ENCODE results near the gene TXNL4A.

The TXNL4A gene

DNA sequence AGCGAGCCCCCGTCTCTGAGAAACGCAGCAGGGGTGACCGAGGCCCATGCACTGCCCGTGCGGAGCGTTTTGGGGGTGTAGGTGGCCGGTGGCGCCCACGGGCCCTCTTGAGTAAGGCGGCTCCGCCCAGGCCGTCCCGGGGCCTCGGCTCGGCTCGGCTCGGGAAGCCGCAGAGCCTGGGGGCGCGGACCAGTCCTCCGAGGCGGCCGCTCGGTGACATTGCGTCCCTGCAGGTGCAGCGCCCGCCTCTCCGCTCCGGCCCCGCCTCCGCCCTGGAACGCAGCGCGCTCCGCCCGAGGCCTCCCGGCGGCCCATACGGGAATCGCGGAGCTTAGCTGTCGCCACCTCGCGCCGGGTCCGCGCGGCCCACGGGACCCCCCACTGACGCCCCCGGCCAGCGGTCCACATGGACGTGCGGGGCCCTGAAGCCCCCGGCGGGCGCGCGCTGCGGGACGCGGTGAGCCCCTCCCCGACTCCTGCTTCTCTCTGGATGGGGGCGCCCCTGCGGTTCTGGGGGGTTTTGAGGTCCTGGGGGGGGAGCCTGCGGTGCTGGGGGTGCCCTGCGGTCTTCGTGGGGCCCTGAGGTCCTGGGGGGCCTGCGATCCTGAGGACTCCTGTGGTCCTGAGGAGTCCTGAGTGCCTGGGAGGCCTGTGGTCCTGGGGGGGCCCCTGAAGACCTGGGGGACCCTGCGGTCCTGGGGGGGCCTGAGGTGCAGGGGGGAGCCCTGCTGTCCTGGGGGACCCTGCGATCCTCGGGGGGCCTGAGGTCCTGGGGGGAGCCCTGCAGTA lies 23.8 kb downstream of the TXNL4A start, which contains the start of gene HSBP1L1 (continued):
- TF ChIP-seq KLF9 (tag by site-specific recombination; IDR thresholded peaks at IDR 0.05; ENCODE audit: low read depth) (peak; percentile 35; the same call in 1 of the 2 replicates), OVOL3 (tag by site-specific recombination; IDR thresholded peaks at IDR 0.05) (no peak), ZNF140 (tag by site-specific recombination; IDR thresholded peaks at IDR 0.05) (no peak), ZNF423 (tag by site-specific recombination; IDR thresholded peaks at IDR 0.05) (no peak), ZNF239 (tag by site-specific recombination; IDR thresholded peaks at IDR 0.05) (no peak), ZNF747 (tag by site-specific recombination; IDR thresholded peaks at IDR 0.05) (no peak), ZIC2 (tag by site-specific recombination; IDR thresholded peaks at IDR 0.05) (peak; percentile 81), ZNF302 (tag by site-specific recombination; IDR thresholded peaks at IDR 0.05; ENCODE audit: low read depth) (no peak), ZNF626 (tag by site-specific recombination; IDR thresholded peaks at IDR 0.05) (0 out of 2 replicates have a peak, but pooled peaks have one; percentile 12), ZNF776 (tag by site-specific recombination; IDR thresholded peaks at IDR 0.05; ENCODE audit: borderline replicate concordance) (no peak), BCL11A (tag by site-specific recombination; IDR thresholded peaks at IDR 0.05; ENCODE audit: low read depth) (no peak), YY1 (tag by site-specific recombination; IDR thresholded peaks at IDR 0.05) (no peak), GLI4 (tag by site-specific recombination; IDR thresholded peaks at IDR 0.05) (no peak), ZSCAN16 (tag by site-specific recombination; IDR thresholded peaks at IDR 0.05) (no peak)
- TF ChIP-seq, protein P1, sequence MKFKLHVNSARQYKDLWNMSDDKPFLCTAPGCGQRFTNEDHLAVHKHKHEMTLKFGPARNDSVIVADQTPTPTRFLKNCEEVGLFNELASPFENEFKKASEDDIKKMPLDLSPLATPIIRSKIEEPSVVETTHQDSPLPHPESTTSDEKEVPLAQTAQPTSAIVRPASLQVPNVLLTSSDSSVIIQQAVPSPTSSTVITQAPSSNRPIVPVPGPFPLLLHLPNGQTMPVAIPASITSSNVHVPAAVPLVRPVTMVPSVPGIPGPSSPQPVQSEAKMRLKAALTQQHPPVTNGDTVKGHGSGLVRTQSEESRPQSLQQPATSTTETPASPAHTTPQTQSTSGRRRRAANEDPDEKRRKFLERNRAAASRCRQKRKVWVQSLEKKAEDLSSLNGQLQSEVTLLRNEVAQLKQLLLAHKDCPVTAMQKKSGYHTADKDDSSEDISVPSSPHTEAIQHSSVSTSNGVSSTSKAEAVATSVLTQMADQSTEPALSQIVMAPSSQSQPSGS (tag by site-specific recombination; IDR thresholded peaks at IDR 0.05; ENCODE audit: low read depth), result no peak
- TF ChIP-seq, protein P2, sequence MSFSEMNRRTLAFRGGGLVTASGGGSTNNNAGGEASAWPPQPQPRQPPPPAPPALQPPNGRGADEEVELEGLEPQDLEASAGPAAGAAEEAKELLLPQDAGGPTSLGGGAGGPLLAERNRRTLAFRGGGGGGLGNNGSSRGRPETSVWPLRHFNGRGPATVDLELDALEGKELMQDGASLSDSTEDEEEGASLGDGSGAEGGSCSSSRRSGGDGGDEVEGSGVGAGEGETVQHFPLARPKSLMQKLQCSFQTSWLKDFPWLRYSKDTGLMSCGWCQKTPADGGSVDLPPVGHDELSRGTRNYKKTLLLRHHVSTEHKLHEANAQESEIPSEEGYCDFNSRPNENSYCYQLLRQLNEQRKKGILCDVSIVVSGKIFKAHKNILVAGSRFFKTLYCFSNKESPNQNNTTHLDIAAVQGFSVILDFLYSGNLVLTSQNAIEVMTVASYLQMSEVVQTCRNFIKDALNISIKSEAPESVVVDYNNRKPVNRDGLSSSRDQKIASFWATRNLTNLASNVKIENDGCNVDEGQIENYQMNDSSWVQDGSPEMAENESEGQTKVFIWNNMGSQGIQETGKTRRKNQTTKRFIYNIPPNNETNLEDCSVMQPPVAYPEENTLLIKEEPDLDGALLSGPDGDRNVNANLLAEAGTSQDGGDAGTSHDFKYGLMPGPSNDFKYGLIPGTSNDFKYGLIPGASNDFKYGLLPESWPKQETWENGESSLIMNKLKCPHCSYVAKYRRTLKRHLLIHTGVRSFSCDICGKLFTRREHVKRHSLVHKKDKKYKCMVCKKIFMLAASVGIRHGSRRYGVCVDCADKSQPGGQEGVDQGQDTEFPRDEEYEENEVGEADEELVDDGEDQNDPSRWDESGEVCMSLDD (tag by site-specific recombination; IDR thresholded peaks at IDR 0.05), result peak; percentile 96
- TF ChIP-seq, protein P3, sequence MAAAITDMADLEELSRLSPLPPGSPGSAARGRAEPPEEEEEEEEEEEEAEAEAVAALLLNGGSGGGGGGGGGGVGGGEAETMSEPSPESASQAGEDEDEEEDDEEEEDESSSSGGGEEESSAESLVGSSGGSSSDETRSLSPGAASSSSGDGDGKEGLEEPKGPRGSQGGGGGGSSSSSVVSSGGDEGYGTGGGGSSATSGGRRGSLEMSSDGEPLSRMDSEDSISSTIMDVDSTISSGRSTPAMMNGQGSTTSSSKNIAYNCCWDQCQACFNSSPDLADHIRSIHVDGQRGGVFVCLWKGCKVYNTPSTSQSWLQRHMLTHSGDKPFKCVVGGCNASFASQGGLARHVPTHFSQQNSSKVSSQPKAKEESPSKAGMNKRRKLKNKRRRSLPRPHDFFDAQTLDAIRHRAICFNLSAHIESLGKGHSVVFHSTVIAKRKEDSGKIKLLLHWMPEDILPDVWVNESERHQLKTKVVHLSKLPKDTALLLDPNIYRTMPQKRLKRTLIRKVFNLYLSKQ (tag by site-specific recombination; IDR thresholded peaks at IDR 0.05; ENCODE audit: borderline replicate concordance), result no peak
- TF ChIP-seq, protein P4, sequence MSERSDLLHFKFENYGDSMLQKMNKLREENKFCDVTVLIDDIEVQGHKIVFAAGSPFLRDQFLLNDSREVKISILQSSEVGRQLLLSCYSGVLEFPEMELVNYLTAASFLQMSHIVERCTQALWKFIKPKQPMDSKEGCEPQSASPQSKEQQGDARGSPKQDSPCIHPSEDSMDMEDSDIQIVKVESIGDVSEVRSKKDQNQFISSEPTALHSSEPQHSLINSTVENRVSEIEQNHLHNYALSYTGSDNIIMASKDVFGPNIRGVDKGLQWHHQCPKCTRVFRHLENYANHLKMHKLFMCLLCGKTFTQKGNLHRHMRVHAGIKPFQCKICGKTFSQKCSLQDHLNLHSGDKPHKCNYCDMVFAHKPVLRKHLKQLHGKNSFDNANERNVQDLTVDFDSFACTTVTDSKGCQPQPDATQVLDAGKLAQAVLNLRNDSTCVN (tag by site-specific recombination; optimal IDR thresholded peaks at IDR 0.05), result peak; percentile 73
- TF ChIP-seq, protein P5, sequence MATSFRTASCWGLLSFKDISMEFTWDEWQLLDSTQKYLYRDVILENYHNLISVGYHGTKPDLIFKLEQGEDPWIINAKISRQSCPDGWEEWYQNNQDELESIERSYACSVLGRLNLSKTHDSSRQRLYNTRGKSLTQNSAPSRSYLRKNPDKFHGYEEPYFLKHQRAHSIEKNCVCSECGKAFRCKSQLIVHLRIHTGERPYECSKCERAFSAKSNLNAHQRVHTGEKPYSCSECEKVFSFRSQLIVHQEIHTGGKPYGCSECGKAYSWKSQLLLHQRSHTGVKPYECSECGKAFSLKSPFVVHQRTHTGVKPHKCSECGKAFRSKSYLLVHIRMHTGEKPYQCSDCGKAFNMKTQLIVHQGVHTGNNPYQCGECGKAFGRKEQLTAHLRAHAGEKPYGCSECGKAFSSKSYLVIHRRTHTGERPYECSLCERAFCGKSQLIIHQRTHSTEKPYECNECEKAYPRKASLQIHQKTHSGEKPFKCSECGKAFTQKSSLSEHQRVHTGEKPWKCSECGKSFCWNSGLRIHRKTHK (tag by site-specific recombination; IDR thresholded peaks at IDR 0.05), result no peak
- TF ChIP-seq, protein P6, sequence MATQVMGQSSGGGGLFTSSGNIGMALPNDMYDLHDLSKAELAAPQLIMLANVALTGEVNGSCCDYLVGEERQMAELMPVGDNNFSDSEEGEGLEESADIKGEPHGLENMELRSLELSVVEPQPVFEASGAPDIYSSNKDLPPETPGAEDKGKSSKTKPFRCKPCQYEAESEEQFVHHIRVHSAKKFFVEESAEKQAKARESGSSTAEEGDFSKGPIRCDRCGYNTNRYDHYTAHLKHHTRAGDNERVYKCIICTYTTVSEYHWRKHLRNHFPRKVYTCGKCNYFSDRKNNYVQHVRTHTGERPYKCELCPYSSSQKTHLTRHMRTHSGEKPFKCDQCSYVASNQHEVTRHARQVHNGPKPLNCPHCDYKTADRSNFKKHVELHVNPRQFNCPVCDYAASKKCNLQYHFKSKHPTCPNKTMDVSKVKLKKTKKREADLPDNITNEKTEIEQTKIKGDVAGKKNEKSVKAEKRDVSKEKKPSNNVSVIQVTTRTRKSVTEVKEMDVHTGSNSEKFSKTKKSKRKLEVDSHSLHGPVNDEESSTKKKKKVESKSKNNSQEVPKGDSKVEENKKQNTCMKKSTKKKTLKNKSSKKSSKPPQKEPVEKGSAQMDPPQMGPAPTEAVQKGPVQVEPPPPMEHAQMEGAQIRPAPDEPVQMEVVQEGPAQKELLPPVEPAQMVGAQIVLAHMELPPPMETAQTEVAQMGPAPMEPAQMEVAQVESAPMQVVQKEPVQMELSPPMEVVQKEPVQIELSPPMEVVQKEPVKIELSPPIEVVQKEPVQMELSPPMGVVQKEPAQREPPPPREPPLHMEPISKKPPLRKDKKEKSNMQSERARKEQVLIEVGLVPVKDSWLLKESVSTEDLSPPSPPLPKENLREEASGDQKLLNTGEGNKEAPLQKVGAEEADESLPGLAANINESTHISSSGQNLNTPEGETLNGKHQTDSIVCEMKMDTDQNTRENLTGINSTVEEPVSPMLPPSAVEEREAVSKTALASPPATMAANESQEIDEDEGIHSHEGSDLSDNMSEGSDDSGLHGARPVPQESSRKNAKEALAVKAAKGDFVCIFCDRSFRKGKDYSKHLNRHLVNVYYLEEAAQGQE (tag by site-specific recombination; IDR thresholded peaks at IDR 0.05), result no peak
- TF ChIP-seq, protein P7, sequence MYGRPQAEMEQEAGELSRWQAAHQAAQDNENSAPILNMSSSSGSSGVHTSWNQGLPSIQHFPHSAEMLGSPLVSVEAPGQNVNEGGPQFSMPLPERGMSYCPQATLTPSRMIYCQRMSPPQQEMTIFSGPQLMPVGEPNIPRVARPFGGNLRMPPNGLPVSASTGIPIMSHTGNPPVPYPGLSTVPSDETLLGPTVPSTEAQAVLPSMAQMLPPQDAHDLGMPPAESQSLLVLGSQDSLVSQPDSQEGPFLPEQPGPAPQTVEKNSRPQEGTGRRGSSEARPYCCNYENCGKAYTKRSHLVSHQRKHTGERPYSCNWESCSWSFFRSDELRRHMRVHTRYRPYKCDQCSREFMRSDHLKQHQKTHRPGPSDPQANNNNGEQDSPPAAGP (tag by site-specific recombination; IDR thresholded peaks at IDR 0.05), result no peak
- TF ChIP-seq, protein P8, sequence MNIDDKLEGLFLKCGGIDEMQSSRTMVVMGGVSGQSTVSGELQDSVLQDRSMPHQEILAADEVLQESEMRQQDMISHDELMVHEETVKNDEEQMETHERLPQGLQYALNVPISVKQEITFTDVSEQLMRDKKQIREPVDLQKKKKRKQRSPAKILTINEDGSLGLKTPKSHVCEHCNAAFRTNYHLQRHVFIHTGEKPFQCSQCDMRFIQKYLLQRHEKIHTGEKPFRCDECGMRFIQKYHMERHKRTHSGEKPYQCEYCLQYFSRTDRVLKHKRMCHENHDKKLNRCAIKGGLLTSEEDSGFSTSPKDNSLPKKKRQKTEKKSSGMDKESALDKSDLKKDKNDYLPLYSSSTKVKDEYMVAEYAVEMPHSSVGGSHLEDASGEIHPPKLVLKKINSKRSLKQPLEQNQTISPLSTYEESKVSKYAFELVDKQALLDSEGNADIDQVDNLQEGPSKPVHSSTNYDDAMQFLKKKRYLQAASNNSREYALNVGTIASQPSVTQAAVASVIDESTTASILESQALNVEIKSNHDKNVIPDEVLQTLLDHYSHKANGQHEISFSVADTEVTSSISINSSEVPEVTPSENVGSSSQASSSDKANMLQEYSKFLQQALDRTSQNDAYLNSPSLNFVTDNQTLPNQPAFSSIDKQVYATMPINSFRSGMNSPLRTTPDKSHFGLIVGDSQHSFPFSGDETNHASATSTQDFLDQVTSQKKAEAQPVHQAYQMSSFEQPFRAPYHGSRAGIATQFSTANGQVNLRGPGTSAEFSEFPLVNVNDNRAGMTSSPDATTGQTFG (tag by site-specific recombination; IDR thresholded peaks at IDR 0.05; ENCODE audit: borderline replicate concordance), result no peak

Measured in HEK293 (cell line).